ENCODE results near the gene RNF150. TPM values are rescaled to one million over a fixed set of nuclear protein-coding genes. Genes with fewer than 3 reads are reported as not detected.

Gene RNF150
- total RNA-seq, 1 donor = 16.4 TPM

GRCh38 chr4:140861359-140862176 is 271.7 kb downstream of the RNF150 start:
- no peak overlapping the region for H3K4me3 ChIP-seq (ENCODE audit: low read depth, low read length)
- DNase-seq (ENCODE audit: low read depth) = peak; percentile 84
- TF ChIP-seq CTCF (IDR thresholded peaks at IDR 0.05; ENCODE audit: insufficient read depth, low read depth, low read length) = peak; percentile 68

GRCh38 chr4:140858897-140859296 is 274.4 kb downstream of the RNF150 start:
- no peak for DNase-seq (ENCODE audit: low read depth)
- no peak for TF ChIP-seq CTCF (IDR thresholded peaks at IDR 0.05; ENCODE audit: insufficient read depth, low read depth, low read length)
- H3K4me3 ChIP-seq (ENCODE audit: low read depth, low read length) = no peak overlapping the region

GRCh38 chr4:140857111-140857510 is 276.2 kb downstream of the RNF150 start:
- H3K4me3 ChIP-seq (ENCODE audit: low read depth, low read length) = no peak overlapping the region
- DNase-seq (ENCODE audit: low read depth) = no peak
- no peak for TF ChIP-seq CTCF (IDR thresholded peaks at IDR 0.05; ENCODE audit: insufficient read depth, low read depth, low read length)

- no peak overlapping the region for H3K4me3 ChIP-seq (ENCODE audit: low read depth, low read length)
- TF ChIP-seq CTCF (IDR thresholded peaks at IDR 0.05; ENCODE audit: insufficient read depth, low read depth, low read length) = no peak
- DNase-seq (ENCODE audit: low read depth) = peak; percentile 28
Measured at GRCh38 chr4:140856621-140857062, 276.6 kb downstream of the RNF150 start.

- no peak for DNase-seq (ENCODE audit: low read depth)
- no peak for TF ChIP-seq CTCF (IDR thresholded peaks at IDR 0.05; ENCODE audit: insufficient read depth, low read depth, low read length)
- H3K4me3 ChIP-seq (ENCODE audit: low read depth, low read length) = no peak overlapping the region
Measured at GRCh38 chr4:140854168-140854567, 279.1 kb downstream of the RNF150 start.

GRCh38 chr4:140851804-140852203 is 281.5 kb downstream of the RNF150 start:
- no peak overlapping the region for H3K4me3 ChIP-seq (ENCODE audit: low read depth, low read length)
- no peak for TF ChIP-seq CTCF (IDR thresholded peaks at IDR 0.05; ENCODE audit: insufficient read depth, low read depth, low read length)
- no peak for DNase-seq (ENCODE audit: low read depth)

All from fibroblast of villous mesenchyme (primary cell).